ENCODE measurements around the gene EOGT. TPM values are rescaled to one million over a fixed set of nuclear protein-coding genes. Genes with fewer than 3 reads are reported as not detected.

EOGT gene
- 12.2 TPM for polyA plus RNA-seq
- long read RNA-seq, donor 1, transcript EOGT-210 (1 exons, 1,931 nt), result major isoform, 7 of 7 reads
- long read RNA-seq, donor 1, partial matches to known transcripts, result 0 of 7 reads
- long read RNA-seq, donor 1, other reads (novel, unspliced or antisense), result 0 of 7 reads
- long read RNA-seq, donor 2, full-length matches to known transcripts, result 16 of 16 reads
- long read RNA-seq, donor 2, partial matches to known transcripts, result 0 of 16 reads
- long read RNA-seq, donor 2, other reads (novel, unspliced or antisense), result 0 of 16 reads
- long read RNA-seq, donor 3, result 0 reads
- long read RNA-seq, donor 4, partial matches to known transcripts, result 0 of 1 reads
- long read RNA-seq, donor 4, other reads (novel, unspliced or antisense), result 0 of 1 reads
- long read RNA-seq, donor 5, transcript EOGT-210 (1 exons, 1,931 nt), result major isoform, 7 of 7 reads
- long read RNA-seq, donor 5, partial matches to known transcripts, result 0 of 7 reads
- long read RNA-seq, donor 5, other reads (novel, unspliced or antisense), result 0 of 7 reads
- long read RNA-seq, donor 6, full-length matches to known transcripts, result 5 of 5 reads
- long read RNA-seq, donor 6, partial matches to known transcripts, result 0 of 5 reads
- long read RNA-seq, donor 6, other reads (novel, unspliced or antisense), result 0 of 5 reads
- long read RNA-seq, donor 7, partial matches to known transcripts, result 0 of 4 reads
- long read RNA-seq, donor 7, other reads (novel, unspliced or antisense), result 0 of 4 reads
- long read RNA-seq, donor 8, partial matches to known transcripts, result 0 of 3 reads
- long read RNA-seq, donor 8, other reads (novel, unspliced or antisense), result 0 of 3 reads
- long read RNA-seq, donor 9, partial matches to known transcripts, result 0 of 4 reads
- long read RNA-seq, donor 9, other reads (novel, unspliced or antisense), result 0 of 4 reads
- long read RNA-seq, donor 10, partial matches to known transcripts, result 0 of 3 reads
- long read RNA-seq, donor 10, other reads (novel, unspliced or antisense), result 0 of 3 reads
- long read RNA-seq, donor 11, partial matches to known transcripts, result 0 of 4 reads
- long read RNA-seq, donor 11, other reads (novel, unspliced or antisense), result 0 of 4 reads

DNA sequence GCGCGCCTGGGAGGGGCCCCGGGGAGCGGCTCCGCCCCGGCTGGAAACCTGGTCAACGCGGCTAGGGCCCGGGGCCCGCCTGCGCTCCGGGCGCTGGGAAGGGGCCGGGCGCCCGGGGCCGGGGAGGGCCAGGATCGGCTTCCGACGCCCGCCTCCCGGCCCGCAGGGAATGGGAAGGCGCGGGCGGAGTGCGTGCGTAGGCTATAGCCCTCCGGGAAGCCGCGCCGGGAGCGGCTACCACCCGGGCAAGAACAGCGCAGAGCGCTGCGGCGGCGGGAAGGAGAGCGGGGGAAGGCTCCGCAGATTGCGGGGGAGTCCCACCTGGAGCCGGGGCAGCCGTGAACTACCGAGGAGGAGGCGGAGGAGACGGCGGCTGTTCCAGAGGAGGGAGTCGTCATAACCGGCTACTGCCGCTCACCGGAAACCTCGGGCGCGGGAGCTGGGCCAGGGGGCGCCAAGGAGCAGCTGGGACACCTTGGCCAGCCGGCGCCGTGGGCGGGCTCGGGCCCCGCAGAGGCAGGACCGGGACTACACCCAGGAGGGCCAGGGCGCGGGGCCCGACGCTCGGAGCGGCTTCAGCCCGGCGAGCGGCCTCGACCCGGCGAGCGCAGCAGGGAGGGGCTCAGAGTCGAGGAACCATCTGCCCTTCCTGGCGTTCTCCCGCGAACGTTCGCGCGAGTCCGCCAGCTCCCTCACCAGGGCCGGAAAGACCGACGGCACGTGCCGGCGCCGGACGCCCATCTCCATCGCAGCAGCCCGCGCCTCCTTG is at the start of gene EOGT:
Gene EOGT (minus strand): TSS at position 432 of the 769 bp plus-strand sequence. CDS start 3,838 bp downstream, outside the sequence.
- peaks cover 6% of the 10 kb centered on the region for H3K36me3 ChIP-seq (ENCODE audit: control insufficient read depth, insufficient read depth, low read length)
- WGBS (ENCODE audit: insufficient coverage, low lambda C conversion rate), result no CpG with 5 or more reads among the region's 96 CpGs

GRCh38 chr3:69059688-69060087 is 46.2 kb upstream of the EOGT start:
- no peaks in the 10 kb centered on the region for H3K27me3 ChIP-seq (ENCODE audit: control insufficient read depth, insufficient read depth, low read length)
- DNase-seq, result no peak
- no peaks in the 10 kb centered on the region for H3K4me1 ChIP-seq (ENCODE audit: control insufficient read depth, insufficient read depth, low read length)
- H3K36me3 ChIP-seq (ENCODE audit: control insufficient read depth, insufficient read depth, low read length), result peaks cover 53% of the 10 kb centered on the region
- no peak overlapping the region for H3K4me3 ChIP-seq (ENCODE audit: low read length)
- H3K27ac ChIP-seq (ENCODE audit: low read length), result no peak overlapping the region
- H3K9me3 ChIP-seq (ENCODE audit: control insufficient read depth, low read depth, low read length), result no peaks in the 10 kb centered on the region

More for the DNA sequence above, at the start of gene EOGT:
- Histone ChIP-seq H3K9me3 (ENCODE audit: control insufficient read depth, low read depth, low read length) (no peaks in the 10 kb centered on the region), H3K4me1 (ENCODE audit: control insufficient read depth, insufficient read depth, low read length) (no peaks in the 10 kb centered on the region), H3K27me3 (ENCODE audit: control insufficient read depth, insufficient read depth, low read length) (no peaks in the 10 kb centered on the region), H3K4me3 (ENCODE audit: low read length) (peak within 1 kb of the TSS; percentile 78), H3K27ac (ENCODE audit: low read length) (peak within 1 kb of the TSS; percentile 86)
- peak; percentile 72 to 92 for DNase-seq

GRCh38 chr3:69058947-69059224 is 45.4 kb upstream of the EOGT start:
- WGBS (ENCODE audit: insufficient coverage, low lambda C conversion rate), result 90% methylated on average over 2 of the region's 2 CpGs
- peaks cover 57% of the 10 kb centered on the region for H3K36me3 ChIP-seq (ENCODE audit: control insufficient read depth, insufficient read depth, low read length)
- no peaks in the 10 kb centered on the region for H3K9me3 ChIP-seq (ENCODE audit: control insufficient read depth, low read depth, low read length)
- no peaks in the 10 kb centered on the region for H3K4me1 ChIP-seq (ENCODE audit: control insufficient read depth, insufficient read depth, low read length)
- no peak overlapping the region for H3K27ac ChIP-seq (ENCODE audit: low read length)
- H3K4me3 ChIP-seq (ENCODE audit: low read length), result no peak overlapping the region
- no peak for DNase-seq
- no peaks in the 10 kb centered on the region for H3K27me3 ChIP-seq (ENCODE audit: control insufficient read depth, insufficient read depth, low read length)

DNA sequence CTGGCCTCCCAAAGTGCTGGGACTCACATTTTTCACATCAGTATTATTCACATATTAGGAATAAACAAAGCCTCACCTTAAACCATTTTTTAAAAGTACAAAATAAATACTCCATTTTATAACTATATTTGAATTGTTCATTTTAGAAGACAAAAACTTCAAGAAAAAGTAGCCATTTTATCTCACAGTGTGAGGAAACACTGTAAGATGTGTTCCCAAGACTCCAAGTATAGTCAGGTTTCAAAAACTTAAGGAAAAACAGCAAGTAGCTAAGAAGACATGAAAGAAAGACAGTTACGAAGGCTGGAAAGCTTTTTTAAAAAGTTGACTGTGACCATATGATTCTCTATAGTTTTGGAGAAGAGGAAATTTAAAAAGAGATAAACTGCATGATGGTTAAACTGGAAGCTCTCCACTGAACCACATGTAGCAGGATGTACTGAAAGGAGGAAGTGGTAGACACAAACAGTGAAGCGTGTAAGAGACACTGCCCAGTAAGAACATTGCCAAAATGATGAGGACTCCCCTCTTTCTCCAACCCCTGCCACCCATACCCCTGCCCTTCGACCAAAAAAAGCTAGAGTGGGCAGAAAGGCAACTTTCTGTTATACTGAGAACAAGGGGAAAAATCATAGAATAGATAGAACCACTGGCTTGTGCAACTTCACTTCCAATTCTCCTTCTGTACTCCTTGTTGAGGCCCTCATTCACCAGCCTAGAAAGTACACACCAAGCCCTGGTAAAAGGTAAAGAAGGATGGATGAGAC is 44.9 kb upstream of the EOGT start:
- no peaks in the 10 kb centered on the region for H3K9me3 ChIP-seq (ENCODE audit: control insufficient read depth, low read depth, low read length)
- no peaks in the 10 kb centered on the region for H3K4me1 ChIP-seq (ENCODE audit: control insufficient read depth, insufficient read depth, low read length)
- peaks cover 52% of the 10 kb centered on the region for H3K36me3 ChIP-seq (ENCODE audit: control insufficient read depth, insufficient read depth, low read length)
- H3K4me3 ChIP-seq (ENCODE audit: low read length), result no peak overlapping the region
- no peak overlapping the region for H3K27ac ChIP-seq (ENCODE audit: low read length)
- no peak for DNase-seq
- H3K27me3 ChIP-seq (ENCODE audit: control insufficient read depth, insufficient read depth, low read length), result no peaks in the 10 kb centered on the region
- WGBS (ENCODE audit: insufficient coverage, low lambda C conversion rate), result 90% methylated on average over 1 of the region's 3 CpGs

DNA sequence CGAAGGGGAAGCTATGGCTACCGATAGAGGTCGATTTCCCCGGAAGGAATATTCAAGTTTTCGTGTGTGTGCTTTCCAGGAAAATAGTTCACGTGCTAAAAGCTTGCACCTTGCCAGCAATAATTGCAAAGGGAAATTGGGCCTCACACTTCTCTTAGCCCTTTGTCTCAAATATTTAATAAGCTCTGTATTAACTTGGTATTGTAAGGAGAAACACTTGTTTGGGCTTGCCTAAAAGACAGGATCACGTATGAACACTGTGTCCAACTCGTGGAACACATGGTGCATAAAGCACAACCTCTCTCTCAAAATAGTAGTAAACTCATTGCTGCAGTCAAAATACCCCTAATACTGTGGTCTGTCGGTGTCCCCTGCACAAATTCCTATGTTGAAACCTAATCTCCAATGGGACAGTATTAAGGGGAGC is 39.0 kb upstream of the EOGT start:
- Histone ChIP-seq H3K36me3 (ENCODE audit: control insufficient read depth, insufficient read depth, low read length) (peaks cover 25% of the 10 kb centered on the region), H3K27ac (ENCODE audit: low read length) (peak overlapping the region; percentile 96), H3K4me3 (ENCODE audit: low read length) (peak overlapping the region; percentile 99), H3K4me1 (ENCODE audit: control insufficient read depth, insufficient read depth, low read length) (peaks cover 3% of the 10 kb centered on the region), H3K9me3 (ENCODE audit: control insufficient read depth, low read depth, low read length) (no peaks in the 10 kb centered on the region), H3K27me3 (ENCODE audit: control insufficient read depth, insufficient read depth, low read length) (no peaks in the 10 kb centered on the region)
- WGBS (ENCODE audit: insufficient coverage, low lambda C conversion rate), result 17% methylated on average over 1 of the region's 9 CpGs
- no peak for DNase-seq

DNA sequence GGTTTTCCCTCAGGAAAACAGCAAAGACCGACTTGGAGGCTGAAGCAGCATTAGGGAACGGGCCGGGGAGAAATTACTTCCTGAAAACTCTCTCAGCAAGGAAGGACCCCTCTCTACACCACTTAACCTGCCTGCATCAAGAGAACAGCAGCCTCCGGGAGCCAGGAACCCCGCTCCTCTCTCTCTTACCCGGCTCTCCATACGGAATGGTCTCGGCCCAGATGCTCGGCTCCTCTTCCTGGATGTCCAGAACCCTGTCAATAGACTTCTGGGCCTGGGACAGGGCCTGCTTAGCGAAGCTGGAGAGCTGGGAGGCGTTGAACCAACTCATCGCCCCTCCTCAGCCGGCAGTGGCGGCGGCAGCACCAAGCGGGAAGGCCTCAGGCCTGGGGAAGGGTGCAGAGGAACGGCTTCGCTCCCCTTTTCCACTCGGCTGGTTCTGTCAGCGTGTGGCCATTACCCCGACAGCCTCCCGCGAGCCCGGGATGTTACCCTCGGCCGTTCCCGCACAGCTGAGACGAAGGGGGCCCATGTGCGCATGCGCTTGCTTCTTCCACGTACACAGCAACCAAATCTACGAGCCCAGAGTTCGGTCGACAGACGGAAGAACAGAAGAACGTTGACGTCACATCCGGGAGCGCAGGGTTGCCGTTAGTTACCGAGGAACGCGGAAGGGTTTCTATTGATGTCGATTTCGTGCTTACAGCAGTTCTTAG is 38.4 kb upstream of the EOGT start, which contains the start of gene TMF1:
Gene TMF1 (minus strand): TSS at position 578 of the 716 bp plus-strand sequence. CDS start 247 bp downstream, at position 331.
- no peaks in the 10 kb centered on the region for H3K9me3 ChIP-seq (ENCODE audit: control insufficient read depth, low read depth, low read length)
- WGBS (ENCODE audit: insufficient coverage, low lambda C conversion rate), result 0% methylated on average over 1 of the region's 45 CpGs
- DNase-seq, result peak; percentile 99
- peaks cover 29% of the 10 kb centered on the region for H3K36me3 ChIP-seq (ENCODE audit: control insufficient read depth, insufficient read depth, low read length)
- peak within 1 kb of the TSS; percentile 96 for H3K27ac ChIP-seq (ENCODE audit: low read length)
- peaks cover 3% of the 10 kb centered on the region for H3K4me1 ChIP-seq (ENCODE audit: control insufficient read depth, insufficient read depth, low read length)
- H3K4me3 ChIP-seq (ENCODE audit: low read length), result peak within 1 kb of the TSS; percentile 99
- no peaks in the 10 kb centered on the region for H3K27me3 ChIP-seq (ENCODE audit: control insufficient read depth, insufficient read depth, low read length)

DNA sequence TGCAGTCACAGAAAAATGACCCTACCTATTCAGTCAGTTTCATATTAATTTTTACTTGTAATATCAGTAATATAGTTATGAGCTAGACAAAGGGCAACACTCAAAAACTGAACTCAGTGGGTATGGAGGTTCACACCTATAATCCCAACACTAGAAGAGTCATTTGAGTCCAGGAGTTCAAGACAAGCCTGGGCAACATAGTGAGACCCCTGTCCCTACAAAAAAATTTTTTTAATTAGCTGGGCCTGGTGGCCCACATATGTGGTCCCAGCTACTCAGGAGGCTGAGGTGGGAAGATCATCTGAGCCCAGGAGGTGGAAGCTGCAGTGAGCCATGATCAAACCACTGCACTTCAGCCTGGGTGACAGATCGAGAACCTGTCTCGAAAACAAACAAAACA is 35.5 kb upstream of the EOGT start:
- Histone ChIP-seq H3K9me3 (ENCODE audit: control insufficient read depth, low read depth, low read length) (no peaks in the 10 kb centered on the region), H3K4me3 (ENCODE audit: low read length) (no peak overlapping the region), H3K36me3 (ENCODE audit: control insufficient read depth, insufficient read depth, low read length) (peaks cover 30% of the 10 kb centered on the region), H3K4me1 (ENCODE audit: control insufficient read depth, insufficient read depth, low read length) (peaks cover 3% of the 10 kb centered on the region), H3K27me3 (ENCODE audit: control insufficient read depth, insufficient read depth, low read length) (no peaks in the 10 kb centered on the region), H3K27ac (ENCODE audit: low read length) (no peak overlapping the region)
- WGBS (ENCODE audit: insufficient coverage, low lambda C conversion rate), result no CpG with 5 or more reads among the region's 2 CpGs
- no peak for DNase-seq

DNA sequence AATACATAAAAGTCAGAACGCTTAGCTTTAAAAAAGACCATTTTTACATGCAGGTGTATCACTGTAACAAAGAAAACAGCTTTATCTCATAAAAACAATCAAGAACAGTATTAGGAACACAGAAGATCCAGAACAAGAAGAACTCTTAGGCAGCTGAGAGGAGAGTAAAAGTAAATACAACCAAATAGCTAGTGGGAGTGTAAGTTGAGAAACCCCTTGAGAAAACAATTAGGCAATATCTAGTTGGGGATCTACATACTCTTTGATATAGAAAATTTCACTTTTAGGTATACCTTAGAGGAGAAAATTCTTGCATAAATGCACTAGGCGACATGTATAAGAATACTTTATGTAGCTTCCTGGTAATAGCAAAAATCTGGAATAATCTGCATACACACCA is 31.1 kb upstream of the EOGT start:
- DNase-seq, result no peak
- WGBS (ENCODE audit: insufficient coverage, low lambda C conversion rate), result 80% methylated on average over 1 of the region's 2 CpGs
- no peaks in the 10 kb centered on the region for H3K4me1 ChIP-seq (ENCODE audit: control insufficient read depth, insufficient read depth, low read length)
- no peak overlapping the region for H3K4me3 ChIP-seq (ENCODE audit: low read length)
- peaks cover 58% of the 10 kb centered on the region for H3K36me3 ChIP-seq (ENCODE audit: control insufficient read depth, insufficient read depth, low read length)
- H3K27me3 ChIP-seq (ENCODE audit: control insufficient read depth, insufficient read depth, low read length), result no peaks in the 10 kb centered on the region
- H3K27ac ChIP-seq (ENCODE audit: low read length), result no peak overlapping the region
- no peaks in the 10 kb centered on the region for H3K9me3 ChIP-seq (ENCODE audit: control insufficient read depth, low read depth, low read length)

- no peak for DNase-seq
- H3K9me3 ChIP-seq (ENCODE audit: control insufficient read depth, low read depth, low read length), result no peaks in the 10 kb centered on the region
- 97% methylated on average over 5 of the region's 7 CpGs for WGBS (ENCODE audit: insufficient coverage, low lambda C conversion rate)
- no peaks in the 10 kb centered on the region for H3K27me3 ChIP-seq (ENCODE audit: control insufficient read depth, insufficient read depth, low read length)
- peaks cover 61% of the 10 kb centered on the region for H3K36me3 ChIP-seq (ENCODE audit: control insufficient read depth, insufficient read depth, low read length)
- no peak overlapping the region for H3K27ac ChIP-seq (ENCODE audit: low read length)
- no peak overlapping the region for H3K4me3 ChIP-seq (ENCODE audit: low read length)
- H3K4me1 ChIP-seq (ENCODE audit: control insufficient read depth, insufficient read depth, low read length), result no peaks in the 10 kb centered on the region
Measured at GRCh38 chr3:69033470-69033869, 20.0 kb upstream of the EOGT start.
